ELR (cell line): ENCODE data around the gene TRAPPC12.

ENCODE experiments used
- DNase-seq: peaks from one replicate; pipeline ENCODE4 v3.0.0-alpha.2; 2015; ENCODE audit warnings: low read depth

The TRAPPC12 gene

GRCh38 chr2:3456125-3456524 lies 76.6 kb downstream of the TRAPPC12 start:
- no peak for DNase-seq

- DNase-seq, result no peak
These were observed 78.3 kb downstream of the TRAPPC12 start for GRCh38 chr2:3457524-3458395.

GRCh38 chr2:3458396-3459184 lies 79.1 kb downstream of the TRAPPC12 start:
- DNase-seq, result no peak

- DNase-seq, result no peak
These were observed 79.9 kb downstream of the TRAPPC12 start for GRCh38 chr2:3459185-3460015.

- DNase-seq, result no peak
These were observed 80.7 kb downstream of the TRAPPC12 start for GRCh38 chr2:3460156-3460555.

- DNase-seq, result no peak
These were observed 81.6 kb downstream of the TRAPPC12 start for GRCh38 chr2:3460831-3461800.

GRCh38 chr2:3461801-3462492 lies 82.5 kb downstream of the TRAPPC12 start:
- DNase-seq, result peak; percentile 68

GRCh38 chr2:3462493-3463104 lies 83.1 kb downstream of the TRAPPC12 start:
- DNase-seq, result no peak

GRCh38 chr2:3463186-3463835 lies 83.8 kb downstream of the TRAPPC12 start:
- no peak for DNase-seq

GRCh38 chr2:3463944-3464343 lies 84.5 kb downstream of the TRAPPC12 start:
- no peak for DNase-seq

- no peak for DNase-seq
These were observed 85.0 kb downstream of the TRAPPC12 start for GRCh38 chr2:3464401-3465005.

- no peak for DNase-seq
These were observed 85.8 kb downstream of the TRAPPC12 start for GRCh38 chr2:3465328-3465727.

- DNase-seq, result peak; percentile 90
These were observed 86.5 kb downstream of the TRAPPC12 start for GRCh38 chr2:3465844-3466481.

GRCh38 chr2:3466482-3466863 lies 87.0 kb downstream of the TRAPPC12 start:
- no peak for DNase-seq

GRCh38 chr2:3466966-3467365 lies 87.5 kb downstream of the TRAPPC12 start:
- DNase-seq, result no peak

GRCh38 chr2:3467654-3468053 lies 88.2 kb downstream of the TRAPPC12 start:
- DNase-seq, result no peak

GRCh38 chr2:3468296-3468988 lies 88.9 kb downstream of the TRAPPC12 start:
- DNase-seq, result no peak

- DNase-seq, result no peak
These were observed 90.0 kb downstream of the TRAPPC12 start for GRCh38 chr2:3469486-3469885.
